GM13977 (cell line): ENCODE results near the gene HHAT.

Experiments
- DNase-seq: peaks from one replicate; pipeline ENCODE4 v3.0.0; 2012; ENCODE audit warnings: low spot score
- CTCF ChIP-seq: IDR thresholded peaks from 2 replicates; pipeline ENCODE4 v1.5.1; 2012; ENCODE audit warnings: mild to moderate bottlenecking, control low read depth; ENCODE audit not compliant: insufficient read depth; ENCODE audit errors: extremely low read depth, missing control alignments
- in situ Hi-C: fragments of 300-500 bp; cut with MboI; formaldehyde crosslinking; loops from one replicate; pipeline ENCODE4 v1.12.0; 2022; ENCODE audit warnings: low sequenced_read_pairs, low pct_unique_long_range_greater_than_20kb, mixed read lengths, inconsistent platforms; ENCODE audit not compliant: unreplicated experiment

Gene HHAT

GRCh38 chr1:210373878-210374599 is 45.3 kb downstream of the HHAT start:
- peak; percentile 66 for DNase-seq
- peak; percentile 61 for TF ChIP-seq CTCF
- in situ Hi-C loops = no loop called here

- TF ChIP-seq CTCF = no peak
- in situ Hi-C loops = no loop called here
- no peak for DNase-seq
Observed at GRCh38 chr1:210374600-210374953, 45.9 kb downstream of the HHAT start.

GRCh38 chr1:210376836-210377372 is 48.2 kb downstream of the HHAT start:
- TF ChIP-seq CTCF = no peak
- no peak for DNase-seq
- in situ Hi-C loops = no loop called here

GRCh38 chr1:210377731-210378333 is 49.1 kb downstream of the HHAT start:
- TF ChIP-seq CTCF = no peak
- DNase-seq = no peak
- in situ Hi-C loops = no loop called here

- no peak for DNase-seq
- TF ChIP-seq CTCF = no peak
- in situ Hi-C loops = no loop called here
Observed at GRCh38 chr1:210378736-210379135, 50.0 kb downstream of the HHAT start.

GRCh38 chr1:210381934-210382333 is 53.2 kb downstream of the HHAT start:
- no peak for TF ChIP-seq CTCF
- no peak for DNase-seq
- in situ Hi-C loops = no loop called here
